ENCODE data around the gene TJP2. TPM values are rescaled to one million over a fixed set of nuclear protein-coding genes. Genes with fewer than 3 reads are reported as not detected.

Gene TJP2
- polyA plus RNA-seq, 1 donor from 2014 or later: 3.1 TPM

DNA sequence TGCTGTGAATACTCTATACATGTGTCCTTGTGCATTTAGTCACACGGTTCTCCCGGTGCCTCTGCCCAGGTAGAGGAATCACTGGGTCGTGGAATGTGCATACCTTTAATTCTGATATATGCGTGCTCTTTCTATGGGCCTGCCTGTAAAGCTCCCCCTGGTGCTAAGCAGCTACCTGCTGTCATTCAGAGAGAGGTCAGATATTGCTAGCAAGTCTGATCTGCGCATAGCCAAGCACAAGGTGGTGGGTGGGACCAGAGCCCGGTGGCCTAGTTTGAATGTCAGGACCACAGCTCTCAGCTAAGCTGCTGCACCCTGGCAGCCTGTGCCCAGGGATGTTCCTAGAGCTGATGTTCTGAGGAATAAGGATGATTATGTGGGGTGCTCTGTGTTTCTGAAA, 33.4 kb downstream of the TJP2 start:
- Histone ChIP-seq H3K9me3 (ENCODE audit: low read length) (no peaks in the 10 kb centered on the region), H3K27ac (ENCODE audit: low read length) (no peak overlapping the region), H2AFZ (ENCODE audit: low read depth, low read length) (no peak overlapping the region), H3K9ac (ENCODE audit: low read length) (no peak overlapping the region), H4K20me1 (ENCODE audit: insufficient read depth) (no peaks in the 10 kb centered on the region), H3K4me2 (ENCODE audit: low read length) (no peak overlapping the region), H3K4me3 (ENCODE audit: low read length) (no peak overlapping the region), H3K27me3 (ENCODE audit: insufficient read depth, low read depth, low read length) (no peaks in the 10 kb centered on the region), H3F3A (ENCODE audit: insufficient read depth, low read length, poor library complexity, severe bottlenecking) (no peaks in the 10 kb centered on the region), H3K79me2 (replicated peaks; ENCODE audit: insufficient read depth, low read length) (no peaks in the 10 kb centered on the region), H3K36me3 (ENCODE audit: insufficient read depth, low read length) (no peaks in the 10 kb centered on the region), H3K9me2 (ENCODE audit: insufficient read depth, low read length) (no peaks in the 10 kb centered on the region)
- TF ChIP-seq MXI1 (conservative IDR thresholded peaks at IDR 0.05; ENCODE audit: poor library complexity, severe bottlenecking) (no peak), TAF1 (IDR thresholded peaks at IDR 0.05; ENCODE audit: low read depth) (no peak), EZH2 (IDR thresholded peaks at IDR 0.05; ENCODE audit: borderline replicate concordance, insufficient read depth, low read length, poor library complexity, severe bottlenecking) (no peak), SMC3 (conservative IDR thresholded peaks at IDR 0.05; ENCODE audit: poor library complexity) (no peak), POLR2AphosphoS5 (IDR thresholded peaks at IDR 0.05) (no peak), RAD21 (conservative IDR thresholded peaks at IDR 0.05) (no peak), EP300 (conservative IDR thresholded peaks at IDR 0.05; ENCODE audit: poor library complexity, severe bottlenecking) (no peak)
- TF ChIP-seq, protein P1, sequence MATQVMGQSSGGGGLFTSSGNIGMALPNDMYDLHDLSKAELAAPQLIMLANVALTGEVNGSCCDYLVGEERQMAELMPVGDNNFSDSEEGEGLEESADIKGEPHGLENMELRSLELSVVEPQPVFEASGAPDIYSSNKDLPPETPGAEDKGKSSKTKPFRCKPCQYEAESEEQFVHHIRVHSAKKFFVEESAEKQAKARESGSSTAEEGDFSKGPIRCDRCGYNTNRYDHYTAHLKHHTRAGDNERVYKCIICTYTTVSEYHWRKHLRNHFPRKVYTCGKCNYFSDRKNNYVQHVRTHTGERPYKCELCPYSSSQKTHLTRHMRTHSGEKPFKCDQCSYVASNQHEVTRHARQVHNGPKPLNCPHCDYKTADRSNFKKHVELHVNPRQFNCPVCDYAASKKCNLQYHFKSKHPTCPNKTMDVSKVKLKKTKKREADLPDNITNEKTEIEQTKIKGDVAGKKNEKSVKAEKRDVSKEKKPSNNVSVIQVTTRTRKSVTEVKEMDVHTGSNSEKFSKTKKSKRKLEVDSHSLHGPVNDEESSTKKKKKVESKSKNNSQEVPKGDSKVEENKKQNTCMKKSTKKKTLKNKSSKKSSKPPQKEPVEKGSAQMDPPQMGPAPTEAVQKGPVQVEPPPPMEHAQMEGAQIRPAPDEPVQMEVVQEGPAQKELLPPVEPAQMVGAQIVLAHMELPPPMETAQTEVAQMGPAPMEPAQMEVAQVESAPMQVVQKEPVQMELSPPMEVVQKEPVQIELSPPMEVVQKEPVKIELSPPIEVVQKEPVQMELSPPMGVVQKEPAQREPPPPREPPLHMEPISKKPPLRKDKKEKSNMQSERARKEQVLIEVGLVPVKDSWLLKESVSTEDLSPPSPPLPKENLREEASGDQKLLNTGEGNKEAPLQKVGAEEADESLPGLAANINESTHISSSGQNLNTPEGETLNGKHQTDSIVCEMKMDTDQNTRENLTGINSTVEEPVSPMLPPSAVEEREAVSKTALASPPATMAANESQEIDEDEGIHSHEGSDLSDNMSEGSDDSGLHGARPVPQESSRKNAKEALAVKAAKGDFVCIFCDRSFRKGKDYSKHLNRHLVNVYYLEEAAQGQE (IDR thresholded peaks at IDR 0.05; ENCODE audit: borderline replicate concordance): no peak
- TF ChIP-seq, protein P2, sequence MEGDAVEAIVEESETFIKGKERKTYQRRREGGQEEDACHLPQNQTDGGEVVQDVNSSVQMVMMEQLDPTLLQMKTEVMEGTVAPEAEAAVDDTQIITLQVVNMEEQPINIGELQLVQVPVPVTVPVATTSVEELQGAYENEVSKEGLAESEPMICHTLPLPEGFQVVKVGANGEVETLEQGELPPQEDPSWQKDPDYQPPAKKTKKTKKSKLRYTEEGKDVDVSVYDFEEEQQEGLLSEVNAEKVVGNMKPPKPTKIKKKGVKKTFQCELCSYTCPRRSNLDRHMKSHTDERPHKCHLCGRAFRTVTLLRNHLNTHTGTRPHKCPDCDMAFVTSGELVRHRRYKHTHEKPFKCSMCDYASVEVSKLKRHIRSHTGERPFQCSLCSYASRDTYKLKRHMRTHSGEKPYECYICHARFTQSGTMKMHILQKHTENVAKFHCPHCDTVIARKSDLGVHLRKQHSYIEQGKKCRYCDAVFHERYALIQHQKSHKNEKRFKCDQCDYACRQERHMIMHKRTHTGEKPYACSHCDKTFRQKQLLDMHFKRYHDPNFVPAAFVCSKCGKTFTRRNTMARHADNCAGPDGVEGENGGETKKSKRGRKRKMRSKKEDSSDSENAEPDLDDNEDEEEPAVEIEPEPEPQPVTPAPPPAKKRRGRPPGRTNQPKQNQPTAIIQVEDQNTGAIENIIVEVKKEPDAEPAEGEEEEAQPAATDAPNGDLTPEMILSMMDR (IDR thresholded peaks at IDR 0.05; ENCODE audit: poor library complexity, severe bottlenecking): no peak

DNA sequence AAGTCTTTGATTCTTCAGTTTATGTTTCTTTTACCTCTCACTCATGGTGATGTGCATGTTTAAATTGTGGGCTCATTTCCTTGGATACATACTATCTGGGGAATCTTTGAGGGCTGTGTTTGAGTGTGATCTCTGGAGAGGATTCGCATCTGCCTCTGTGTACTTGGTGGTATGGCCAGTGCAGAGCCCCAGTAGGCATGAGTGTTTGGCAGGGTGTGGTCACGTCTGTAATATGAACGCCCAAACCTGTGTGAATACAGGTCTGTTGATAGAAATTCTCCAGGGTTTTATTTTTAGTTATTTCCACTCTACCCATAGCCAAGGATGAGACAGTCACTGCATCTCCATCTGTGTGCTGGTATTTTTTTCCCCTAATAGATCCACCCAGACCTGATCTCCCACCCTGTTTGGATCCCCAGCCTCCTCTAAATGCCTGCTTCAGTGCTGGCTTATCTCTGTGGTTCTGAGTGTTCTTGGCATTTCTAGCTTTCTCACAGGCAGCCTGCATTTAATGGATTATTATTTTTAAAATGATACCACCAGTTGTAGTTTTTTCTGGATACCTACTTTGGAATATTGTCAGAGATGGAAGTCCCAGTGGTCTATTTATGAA, 37.5 kb downstream of the TJP2 start:
- Histone ChIP-seq H2AFZ (ENCODE audit: low read depth, low read length) (no peak overlapping the region), H3K36me3 (ENCODE audit: insufficient read depth, low read length) (no peaks in the 10 kb centered on the region), H3K4me3 (ENCODE audit: low read length) (no peak overlapping the region), H3K4me2 (ENCODE audit: low read length) (no peak overlapping the region), H4K20me1 (ENCODE audit: insufficient read depth) (no peaks in the 10 kb centered on the region), H3K27ac (ENCODE audit: low read length) (no peak overlapping the region), H3F3A (ENCODE audit: insufficient read depth, low read length, poor library complexity, severe bottlenecking) (no peaks in the 10 kb centered on the region), H3K9me2 (ENCODE audit: insufficient read depth, low read length) (no peaks in the 10 kb centered on the region), H3K27me3 (ENCODE audit: insufficient read depth, low read depth, low read length) (no peaks in the 10 kb centered on the region), H3K9me3 (ENCODE audit: low read length) (no peaks in the 10 kb centered on the region), H3K79me2 (replicated peaks; ENCODE audit: insufficient read depth, low read length) (no peaks in the 10 kb centered on the region), H3K9ac (ENCODE audit: low read length) (no peak overlapping the region)
- TF ChIP-seq TAF1 (IDR thresholded peaks at IDR 0.05; ENCODE audit: low read depth) (no peak), EZH2 (IDR thresholded peaks at IDR 0.05; ENCODE audit: borderline replicate concordance, insufficient read depth, low read length, poor library complexity, severe bottlenecking) (no peak), MXI1 (conservative IDR thresholded peaks at IDR 0.05; ENCODE audit: poor library complexity, severe bottlenecking) (no peak), SMC3 (conservative IDR thresholded peaks at IDR 0.05; ENCODE audit: poor library complexity) (no peak), POLR2AphosphoS5 (IDR thresholded peaks at IDR 0.05) (no peak), EP300 (conservative IDR thresholded peaks at IDR 0.05; ENCODE audit: poor library complexity, severe bottlenecking) (no peak), RAD21 (conservative IDR thresholded peaks at IDR 0.05) (no peak)
- TF ChIP-seq, protein P2 (IDR thresholded peaks at IDR 0.05; ENCODE audit: poor library complexity, severe bottlenecking): no peak
- TF ChIP-seq, protein P1 (IDR thresholded peaks at IDR 0.05; ENCODE audit: borderline replicate concordance): no peak

Measured in neural cell (in vitro differentiated cells).